GM03348 (cell line): ENCODE data around the gene STING1.
A peak's percentile ranks its signal among the peaks of the same experiment; 100 is the strongest.
"Not testable (repeated sequence)": the region's sequence is repeated elsewhere in the genome, so short reads cannot be mapped to it uniquely, and the experiment has no call there.

Experiments
- DNase-seq: peaks from one replicate; pipeline ENCODE4 v3.0.0; 2012; ENCODE audit warnings: low spot score

STING1 gene

GRCh38 chr5:139482050-139482889 is at the start of gene STING1:
Gene STING1, minus strand, starts transcription at chr5:139482758. Its CDS starts 1,054 bp downstream, at chr5:139481704.
- peak; percentile 92 for DNase-seq

GRCh38 chr5:139531772-139532169 is 49.2 kb upstream of the STING1 start:
- no peak for DNase-seq

GRCh38 chr5:139530079-139530478 is 47.5 kb upstream of the STING1 start:
- not testable (repeated sequence) for DNase-seq

- not testable (repeated sequence) for DNase-seq
Measured at GRCh38 chr5:139528695-139529094, 46.1 kb upstream of the STING1 start.

- DNase-seq: not testable (repeated sequence)
Measured at GRCh38 chr5:139527896-139528467, 45.4 kb upstream of the STING1 start.

- not testable (repeated sequence) for DNase-seq
Measured at GRCh38 chr5:139527090-139527470, 44.5 kb upstream of the STING1 start.

GRCh38 chr5:139526309-139527089 is 43.9 kb upstream of the STING1 start:
- DNase-seq: not testable (repeated sequence)

- DNase-seq: not testable (repeated sequence)
Measured at GRCh38 chr5:139525586-139526308, 43.2 kb upstream of the STING1 start.

- DNase-seq: no peak
Measured at GRCh38 chr5:139524940-139525585, 42.5 kb upstream of the STING1 start.

GRCh38 chr5:139524446-139524845 is 41.9 kb upstream of the STING1 start:
- DNase-seq: no peak

GRCh38 chr5:139523635-139524445 is 41.3 kb upstream of the STING1 start:
- no peak for DNase-seq

GRCh38 chr5:139517683-139518564 is 35.4 kb upstream of the STING1 start:
- peak; percentile 97 for DNase-seq

- no peak for DNase-seq
Measured at GRCh38 chr5:139514486-139514856, 31.9 kb upstream of the STING1 start.

GRCh38 chr5:139513852-139514485 is 31.4 kb upstream of the STING1 start:
- no peak for DNase-seq

GRCh38 chr5:139513434-139513833 is 30.9 kb upstream of the STING1 start:
- DNase-seq: peak; percentile 82

- no peak for DNase-seq
Measured at GRCh38 chr5:139512786-139513390, 30.3 kb upstream of the STING1 start.

- DNase-seq: not testable (repeated sequence)
Measured at GRCh38 chr5:139504722-139505121, 22.2 kb upstream of the STING1 start.

- DNase-seq: not testable (repeated sequence)
Measured at GRCh38 chr5:139503879-139504278, 21.3 kb upstream of the STING1 start.
